OCI-LY1 (cell line): ENCODE results near the gene TRMT61A.

Experiments used
- H2AFZ ChIP-seq: fragments of 200-600 bp; sonication (generic), shearing (Covaris generic); 2 replicates; pipeline ENCODE4 v1.6.0; 2014; ENCODE audit warnings: antibody characterized with exemption, mild to moderate bottlenecking, low read length
- H3F3A ChIP-seq: fragments of 200-600 bp; sonication (generic), shearing (Covaris generic); 2 replicates; pipeline ENCODE4 v1.6.0; 2014; ENCODE audit warnings: mild to moderate bottlenecking, antibody characterized with exemption, low read length, moderate library complexity; ENCODE audit not compliant: insufficient read depth
- H3K27ac ChIP-seq: fragments of 200-600 bp; sonication (generic); 2 replicates; pipeline ENCODE4 v1.5.1; 2014; ENCODE audit warnings: low read length, mixed run types, mild to moderate bottlenecking, low read depth; ENCODE audit not compliant: poor library complexity, severe bottlenecking
- H3K27me3 ChIP-seq: fragments of 200-600 bp; sonication (generic); 2 replicates; pipeline ENCODE4 v1.6.0; 2014; ENCODE audit warnings: antibody characterized with exemption, mild to moderate bottlenecking, low read length, moderate library complexity; ENCODE audit not compliant: insufficient read depth
- H3K36me3 ChIP-seq: fragments of 200-600 bp; sonication (generic); 2 replicates; pipeline ENCODE4 v1.6.1; 2014; ENCODE audit warnings: mild to moderate bottlenecking, antibody characterized with exemption, low read length, moderate library complexity, mixed read lengths; ENCODE audit not compliant: insufficient read depth
- H3K4me1 ChIP-seq: fragments of 200-600 bp; sonication (generic); 2 replicates; pipeline ENCODE4 v1.5.1; 2014; ENCODE audit warnings: mild to moderate bottlenecking, low read length, moderate library complexity; ENCODE audit not compliant: insufficient read depth, severe bottlenecking
- H3K4me2 ChIP-seq: fragments of 200-600 bp; sonication (generic), shearing (Covaris generic); 2 replicates; pipeline ENCODE4 v1.6.1; 2014; ENCODE audit warnings: low read length
- H3K4me3 ChIP-seq: fragments of 200-600 bp; sonication (generic); 2 replicates; pipeline ENCODE4 v1.5.1; 2014; ENCODE audit warnings: low read length, low read depth, mild to moderate bottlenecking, mixed read lengths; ENCODE audit not compliant: poor library complexity, severe bottlenecking
- H3K79me2 ChIP-seq: fragments of 200-600 bp; shearing (Covaris generic); 2 replicates; pipeline ENCODE4 v1.6.1; 2016; ENCODE audit warnings: mixed run types, low read length, mixed read lengths; ENCODE audit not compliant: insufficient read depth
- H3K9ac ChIP-seq: fragments of 200-600 bp; sonication (generic), shearing (Covaris generic); 2 replicates; pipeline ENCODE4 v1.6.1; 2014; ENCODE audit warnings: mild to moderate bottlenecking, low read length, mixed read lengths
- H3K9me2 ChIP-seq: fragments of 200-600 bp; sonication (generic), shearing (Covaris generic); 2 replicates; pipeline ENCODE4 v1.6.1; 2014; ENCODE audit warnings: low read depth, mild to moderate bottlenecking, low read length, mixed read lengths
- H3K9me3 ChIP-seq: fragments of 200-600 bp; shearing (Covaris generic); 2 replicates; pipeline ENCODE4 v1.6.1; 2014; ENCODE audit warnings: low read length, mixed read lengths
- H4K20me1 ChIP-seq: fragments of 200-600 bp; sonication (generic), shearing (Covaris generic); 2 replicates; pipeline ENCODE4 v1.6.0; 2016; ENCODE audit warnings: mild to moderate bottlenecking, low read length; ENCODE audit not compliant: insufficient read depth
- CTCF ChIP-seq: fragments of 200-600 bp; sonication (generic), shearing (Covaris generic); IDR thresholded peaks from 2 replicates; pipeline ENCODE4 v1.5.1; 2017; ENCODE audit warnings: mild to moderate bottlenecking, antibody characterized with exemption, low read length, moderate library complexity, mixed read lengths
- EZH2 ChIP-seq: fragments of 200-600 bp; sonication (generic), shearing (Covaris generic); IDR thresholded peaks from 2 replicates; pipeline ENCODE4 v1.8.0; 2017; ENCODE audit warnings: borderline replicate concordance, mixed run types, mild to moderate bottlenecking, antibody characterized with exemption, low read length, moderate library complexity, mixed read lengths

Gene TRMT61A

GRCh38 chr14:103562429-103563225, 33.6 kb downstream of the TRMT61A start, which contains the start of the genes BAG5 and COA8:
Gene BAG5, minus strand, starts transcription at chr14:103562657. Its CDS starts 1,493 bp downstream, at chr14:103561164.
Gene COA8, plus strand, starts transcription at chr14:103562960. Its CDS starts 42 bp downstream, at chr14:103563002.
- Histone ChIP-seq H3K4me1 (peaks cover 41% of the 10 kb centered on the region), H3K36me3 (peaks cover 33% of the 10 kb centered on the region), H3K4me2 (peak within 1 kb of the TSS; percentile 100), H3K27ac (peak within 1 kb of the TSS; percentile 47), H3K9ac (peak within 1 kb of the TSS; percentile 82), H3K79me2 (peaks cover 71% of the 10 kb centered on the region), H3K9me2 (no peaks in the 10 kb centered on the region), H3K9me3 (no peaks in the 10 kb centered on the region), H3K4me3 (peak within 1 kb of the TSS; percentile 82), H3K27me3 (no peaks in the 10 kb centered on the region), H2AFZ (peak within 1 kb of the TSS; percentile 56; the same call in 1 of the 2 replicates), H4K20me1 (no peaks in the 10 kb centered on the region; the same call in 1 of the 2 replicates), H3F3A (no peaks in the 10 kb centered on the region)
- TF ChIP-seq CTCF (no peak), EZH2 (no peak)

DNA sequence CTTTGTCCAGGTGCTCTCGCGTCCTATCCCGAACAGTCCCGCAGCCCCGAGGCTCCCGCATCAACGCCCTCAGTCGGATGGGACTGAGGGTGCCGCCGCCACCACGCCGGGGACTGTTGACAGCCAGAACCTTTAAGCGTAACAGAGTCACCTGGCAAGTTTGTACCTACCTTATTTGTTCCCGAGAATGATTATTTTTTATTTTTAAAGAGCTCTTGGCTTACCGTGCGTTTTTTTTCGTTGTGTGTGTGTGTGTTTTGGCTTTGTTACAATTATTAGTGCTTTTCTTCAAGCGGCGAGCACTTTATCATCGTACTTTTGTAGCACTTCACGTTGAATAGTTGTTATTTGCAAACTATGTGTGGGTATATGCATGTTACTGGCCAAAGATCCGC, 34.2 kb downstream of the TRMT61A start:
- H3K79me2 ChIP-seq, result peaks cover 75% of the 10 kb centered on the region
- no peak for TF ChIP-seq CTCF
- TF ChIP-seq EZH2, result no peak
- H3K4me3 ChIP-seq, result peak overlapping the region; percentile 82
- H3K27me3 ChIP-seq, result no peaks in the 10 kb centered on the region
- peak overlapping the region; percentile 100 for H3K4me2 ChIP-seq
- H3K9me3 ChIP-seq, result no peaks in the 10 kb centered on the region
- peaks cover 45% of the 10 kb centered on the region for H3K4me1 ChIP-seq
- peak overlapping the region; percentile 56; the same call in 1 of the 2 replicates for H2AFZ ChIP-seq
- H4K20me1 ChIP-seq, result no peaks in the 10 kb centered on the region; the same call in 1 of the 2 replicates
- H3K27ac ChIP-seq, result peak overlapping the region; percentile 47
- H3K9me2 ChIP-seq, result no peaks in the 10 kb centered on the region
- peak overlapping the region; percentile 82 for H3K9ac ChIP-seq
- no peaks in the 10 kb centered on the region for H3F3A ChIP-seq
- peaks cover 28% of the 10 kb centered on the region for H3K36me3 ChIP-seq

- Histone ChIP-seq H3K4me3 (peak overlapping the region; percentile 82), H2AFZ (no peak overlapping the region), H3K27me3 (no peaks in the 10 kb centered on the region), H3K27ac (peak overlapping the region; percentile 47), H3F3A (no peaks in the 10 kb centered on the region), H3K9ac (peak overlapping the region; percentile 82), H4K20me1 (no peaks in the 10 kb centered on the region; the same call in 1 of the 2 replicates), H3K79me2 (peaks cover 71% of the 10 kb centered on the region), H3K4me2 (peak overlapping the region; percentile 100), H3K4me1 (peaks cover 46% of the 10 kb centered on the region), H3K9me2 (no peaks in the 10 kb centered on the region), H3K9me3 (no peaks in the 10 kb centered on the region), H3K36me3 (peaks cover 20% of the 10 kb centered on the region)
- TF ChIP-seq CTCF (no peak), EZH2 (no peak)
Observed at GRCh38 chr14:103563844-103564505, 35.0 kb downstream of the TRMT61A start.
